HepG2 (cell line): ENCODE results near the gene CYP20A1. TPM values are rescaled to one million over a fixed set of nuclear protein-coding genes. Genes with fewer than 3 reads are reported as not detected.

Source experiments
- ATAC-seq: fragments of 200-7000 bp; cut with Tn5 transposase; 3 replicates; pipeline ENCODE4 v1.9.1; 2020; ENCODE audit warnings: mild to moderate bottlenecking, moderate library complexity
- BruUV-seq: library from RNA; stranded (reverse); fragments of 400-500 nt; replicated peaks from 2 replicates; lab custom pipeline; 2021; lab: Mats Ljungman, UMichigan
- CTCF ChIA-PET: fragments of 300-600 bp; formaldehyde crosslinking; extraction: SDS; loops from one replicate; lab custom pipeline; 2021; ENCODE audit warnings: low total read pairs, inconsistent platforms, low intra/inter-chr PET ratio; lab: Yijun Ruan, JAX
- POLR2A ChIA-PET: fragments of 350-600 bp; sonication (Branson Sonifier 250); formaldehyde crosslinking; loops from one replicate; lab custom pipeline; 2020; ENCODE audit warnings: antibody characterized with exemption, inconsistent platforms; lab: Yijun Ruan, JAX
- DNase-seq: peaks from one replicate; pipeline ENCODE4 v3.0.0-alpha.2; 2015; ENCODE audit warnings: low spot score
- FAIRE-seq: peaks from 3 replicates; lab custom pipeline; 2011; peaks lifted over from hg19 to GRCh38; lab: Jason Lieb, UNC
- H2AFZ ChIP-seq: one replicate; pipeline ENCODE4 v1.6.1; 2011; ENCODE audit warnings: low read length, inconsistent platforms
- H3K27ac ChIP-seq: fragments of 300-600 bp; 3 replicates; pipeline ENCODE4 v1.8.0; 2011; ENCODE audit warnings: mixed run types, mild to moderate bottlenecking, mixed read lengths, low read length, inconsistent platforms; ENCODE audit not compliant: insufficient read depth; ENCODE audit errors: extremely low read length
- H3K27me3 ChIP-seq, 2 experiments: fragments of 200-600 bp in 1 of 2; 2 replicates in 1 of 2; 3 replicates in 1 of 2; pipeline versions ENCODE4 v1.6.0 to v1.8.0; 2011; ENCODE audit warnings: low read length in 2 of 2, mild to moderate bottlenecking in 2 of 2, moderate library complexity in 2 of 2, inconsistent platforms in 1 of 2; ENCODE audit not compliant: insufficient read depth in 2 of 2, control insufficient read depth in 1 of 2
- H3K36me3 ChIP-seq, 2 experiments: fragments of 200-600 bp in 1 of 2; replicated peaks in 1 of 2; 2 replicates in 1 of 2; 3 replicates in 1 of 2; pipeline versions ENCODE4 v1.5.1 to v1.8.0; 2011; ENCODE audit warnings: low read length in 2 of 2, inconsistent platforms in 1 of 2; ENCODE audit not compliant: insufficient read depth in 2 of 2, control insufficient read depth in 1 of 2
- H3K4me1 ChIP-seq: 2 replicates; pipeline ENCODE4 v1.5.1; 2012; ENCODE audit warnings: low read length, inconsistent platforms; ENCODE audit not compliant: insufficient read depth
- H3K4me2 ChIP-seq: 2 replicates; pipeline ENCODE4 v1.6.0; 2011; ENCODE audit warnings: low read depth, low read length, inconsistent platforms
- H3K4me3 ChIP-seq, 3 experiments: fragments of 200-600 bp in 1 of 3; sonication (generic), shearing (Covaris generic) in 1 of 3; replicated peaks in 1 of 3; 2 replicates each; pipeline ENCODE4 v1.5.1; 2011 to 2016; ENCODE audit warnings: low read length in 3 of 3, inconsistent platforms in 2 of 3, low read depth in 2 of 3, mild to moderate bottlenecking in 2 of 3, control low read depth in 1 of 3, mixed read lengths in 1 of 3; ENCODE audit not compliant: insufficient read depth in 1 of 3
- H3K79me2 ChIP-seq: one replicate; pipeline ENCODE4 v1.6.1; 2011; ENCODE audit warnings: low read length, inconsistent platforms; ENCODE audit not compliant: insufficient read depth
- H3K9ac ChIP-seq: 2 replicates; pipeline ENCODE4 v1.6.0; 2011; ENCODE audit warnings: mild to moderate bottlenecking, low read depth, low read length, inconsistent platforms; ENCODE audit not compliant: insufficient read depth
- H3K9me3 ChIP-seq: 2 replicates; pipeline ENCODE4 v1.5.1; 2012; ENCODE audit warnings: mild to moderate bottlenecking, low read length
- H4K20me1 ChIP-seq: 2 replicates; pipeline ENCODE4 v1.6.0; 2011; ENCODE audit warnings: inconsistent platforms, mild to moderate bottlenecking, low read length, moderate library complexity; ENCODE audit not compliant: insufficient read depth
- CENPX ChIP-seq: sonication (generic); formaldehyde crosslinking; IDR thresholded peaks from 2 replicates; pipeline ENCODE4 v1.9.0; 2021; ENCODE audit warnings: mild to moderate bottlenecking, missing genetic modification reagents, moderate library complexity
- EP300 ChIP-seq, 3 experiments: sonication (generic) in 1 of 3; formaldehyde crosslinking in 1 of 3; IDR thresholded peaks; 2 replicates each; pipeline versions ENCODE4 v1.5.1 to v1.6.1; 2011 to 2020; ENCODE audit warnings: low read depth in 2 of 3, low read length in 2 of 3, borderline replicate concordance in 1 of 3, improper control_type of control experiment in 1 of 3, mild to moderate bottlenecking in 1 of 3, missing genetic modification reagents in 1 of 3, moderate library complexity in 1 of 3
- GPN1 ChIP-seq: sonication (generic); formaldehyde crosslinking; IDR thresholded peaks from 2 replicates; pipeline ENCODE4 v1.5.1; 2020; ENCODE audit warnings: missing genetic modification reagents, borderline replicate concordance
- MAFF ChIP-seq: IDR thresholded peaks from 2 replicates; pipeline ENCODE4 v1.6.1; 2011; ENCODE audit warnings: low read depth, low read length, improper control_type of control experiment
- MLXIP ChIP-seq: sonication (generic); formaldehyde crosslinking; IDR thresholded peaks from 2 replicates; pipeline ENCODE4 v1.9.0; 2021; ENCODE audit warnings: missing genetic modification reagents, borderline replicate concordance
- NFE2L2 ChIP-seq: fragments of 150-350 bp; IDR thresholded peaks from 2 replicates; pipeline ENCODE4 v1.6.1; 2014; ENCODE audit warnings: low read length
- NPAS2 ChIP-seq: sonication (generic); formaldehyde crosslinking; IDR thresholded peaks from 2 replicates; pipeline ENCODE4 v1.8.0; 2022; ENCODE audit warnings: mild to moderate bottlenecking, missing genetic modification reagents, borderline replicate concordance
- U2AF2 ChIP-seq: fragments of 200-400 bp; formaldehyde crosslinking; IDR thresholded peaks from 2 replicates; pipeline ENCODE4 v1.6.1; 2017; ENCODE audit warnings: low read depth, mild to moderate bottlenecking, low read length
- ZBTB44 ChIP-seq: sonication (generic); formaldehyde crosslinking; IDR thresholded peaks from 2 replicates; pipeline ENCODE4 v1.4.0; 2020; ENCODE audit warnings: missing genetic modification reagents
- ZFAT ChIP-seq: sonication (generic); formaldehyde crosslinking; conservative IDR thresholded peaks from 2 replicates; pipeline ENCODE4 v1.8.1; 2023; ENCODE audit warnings: missing genetic modification reagents, inconsistent platforms
- ZNF20 ChIP-seq: sonication (generic); formaldehyde crosslinking; IDR thresholded peaks from 2 replicates; pipeline ENCODE4 v1.4.0; 2020; ENCODE audit warnings: mild to moderate bottlenecking, moderate library complexity, missing genetic modification reagents
- ZNF362 ChIP-seq: sonication (generic); formaldehyde crosslinking; IDR thresholded peaks from 2 replicates; pipeline ENCODE4 v1.4.0; 2020; ENCODE audit warnings: missing genetic modification reagents, mild to moderate bottlenecking, borderline replicate concordance
- ZNF414 ChIP-seq: sonication (generic); formaldehyde crosslinking; IDR thresholded peaks from 2 replicates; pipeline ENCODE4 v1.5.0; 2020; ENCODE audit warnings: missing genetic modification reagents
- ZNF597 ChIP-seq: sonication (generic); formaldehyde crosslinking; IDR thresholded peaks from 2 replicates; pipeline ENCODE4 v1.5.0; 2020; ENCODE audit warnings: missing genetic modification reagents
- in situ Hi-C: cut with HindIII; loops from 2 replicates; pipeline ENCODE4 v1.10.0; 2017; ENCODE audit warnings: low pct_unique_long_range_greater_than_20kb; ENCODE audit not compliant: extremely low pct_ligation_motif_present
- intact Hi-C: fragments of 100-400 bp; cut with micrococcal nuclease; formaldehyde crosslinking; loops from one replicate; pipeline ENCODE4 v1.10.0; 2022; ENCODE audit not compliant: unreplicated experiment
- polyA plus RNA-seq, 8 experiments: library from polyadenylated mRNA; depleted of rRNA in 3 of 8; stranded (reverse) in 7 of 8; unstranded in 1 of 8; fragments of >200 nt; fragmentation: Illumina TruSeq in 4 of 8; extraction: Trizol in 4 of 8; gene quantifications; 2 replicates each; pipeline versions ENCODE4 v1.2.1 to v1.2.3, GENCODE V29; 2011 to 2016; ENCODE audit warnings: low read depth in 4 of 8, missing spikeins in 1 of 8, mixed read lengths in 1 of 8; ENCODE audit not compliant: insufficient read depth in 1 of 8
- total RNA-seq, 5 experiments: library from RNA; depleted of rRNA; stranded (reverse); fragments of >200 nt; fragmentation: Illumina TruSeq; extraction: Trizol; gene quantifications; 2 replicates each; pipeline ENCODE4 v1.2.3, GENCODE V29; 2016; ENCODE audit warnings: low read depth in 1 of 5

Gene CYP20A1
- total and polyA plus RNA-seq, 2 of the 13 experiments (the other 11 are each of a cell fraction or from before 2014, with no cell fraction given): 9.6 to 35.3 TPM

GRCh38 chr2:203200866-203201265 is 38.0 kb upstream of the CYP20A1 start:
- in situ Hi-C loops: no loop called here
- BruUV-seq: no TSS peak
- DNase-seq: no peak
- H3K27ac ChIP-seq: no peak overlapping the region
- H3K4me2 ChIP-seq: no peak overlapping the region
- CTCF ChIA-PET: no interaction called here
- no peaks in the 10 kb centered on the region for H3K9me3 ChIP-seq
- no peaks in the 10 kb centered on the region for H3K27me3 ChIP-seq
- H3K4me3 ChIP-seq: no peak overlapping the region
- POLR2A ChIA-PET: no interaction called here
- TF ChIP-seq NPAS2 (CRISPR knock-in tag): no peak
- TF ChIP-seq MLXIP (CRISPR knock-in tag): no peak
- TF ChIP-seq ZNF414 (CRISPR knock-in tag): no peak
- no peak for TF ChIP-seq MAFF
- no peak for TF ChIP-seq ZBTB44 (CRISPR knock-in tag)
- TF ChIP-seq GPN1 (CRISPR knock-in tag): no peak
- no peak for TF ChIP-seq ZFAT
- no peak for TF ChIP-seq ZNF362 (CRISPR knock-in tag)
- TF ChIP-seq NFE2L2: no peak
- no peak for TF ChIP-seq CENPX (CRISPR knock-in tag)
- TF ChIP-seq U2AF2: no peak
- no peak for TF ChIP-seq EP300 (IDR thresholded peaks at IDR 0.05; ENCODE audit: low read depth in 2 of 2, low read length in 2 of 2)
- TF ChIP-seq EP300 (CRISPR knock-in tag; IDR thresholded peaks at IDR 0.05; ENCODE audit: borderline replicate concordance): no peak
- TF ChIP-seq ZNF597 (CRISPR knock-in tag): no peak
- TF ChIP-seq ZNF20 (CRISPR knock-in tag): no peak
- H2AFZ ChIP-seq: no peak overlapping the region
- no peaks in the 10 kb centered on the region for H4K20me1 ChIP-seq
- FAIRE-seq: no peak
- no peaks in the 10 kb centered on the region for H3K79me2 ChIP-seq
- no peak overlapping the region for H3K9ac ChIP-seq
- ATAC-seq: no peak
- intact Hi-C loops: no loop called here
- H3K4me1 ChIP-seq: no peaks in the 10 kb centered on the region
- peaks cover 2% of the 10 kb centered on the region in 2 experiments; a peak in 3 of 5 replicates for H3K36me3 ChIP-seq
